ENCODE measurements around the gene APBB1IP.

APBB1IP gene

DNA sequence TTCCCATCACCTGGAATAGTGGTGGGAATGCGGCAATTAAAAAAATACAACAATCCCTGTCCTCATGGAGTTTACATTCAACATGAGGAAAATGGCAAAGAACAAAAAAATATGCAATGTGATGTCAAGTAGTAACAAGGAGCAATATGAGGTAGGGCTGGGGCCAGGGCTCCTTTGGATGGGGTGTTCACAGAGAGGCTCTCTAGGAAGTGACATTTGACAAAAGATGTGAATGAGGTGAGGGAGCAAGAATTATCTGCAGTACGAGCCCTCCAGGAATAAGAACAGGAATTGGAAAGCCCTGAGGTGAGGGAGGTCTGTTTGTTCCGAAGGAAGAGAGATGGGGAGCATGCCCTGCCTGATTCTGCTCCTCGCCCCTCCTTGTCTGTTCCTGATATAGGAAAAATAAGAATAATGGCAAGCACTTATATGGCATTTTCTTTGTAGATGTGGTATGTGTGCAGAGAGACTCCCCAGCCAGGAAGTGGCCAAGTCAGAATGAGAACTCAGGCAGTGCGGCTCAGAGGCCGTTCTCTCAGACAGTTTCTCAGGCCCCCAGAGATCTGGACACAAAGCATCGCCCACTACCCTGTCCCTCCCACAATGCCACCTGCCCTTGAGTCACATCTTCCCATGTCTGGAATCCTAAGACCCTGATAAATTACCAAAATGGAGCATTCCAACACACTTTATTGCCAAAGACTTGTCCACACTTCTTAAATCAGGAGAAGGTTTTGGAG lies 105.6 kb downstream of the APBB1IP start:
- peak; percentile 3 for DNase-seq (ENCODE audit: low read depth)
- TF ChIP-seq, protein P1, sequence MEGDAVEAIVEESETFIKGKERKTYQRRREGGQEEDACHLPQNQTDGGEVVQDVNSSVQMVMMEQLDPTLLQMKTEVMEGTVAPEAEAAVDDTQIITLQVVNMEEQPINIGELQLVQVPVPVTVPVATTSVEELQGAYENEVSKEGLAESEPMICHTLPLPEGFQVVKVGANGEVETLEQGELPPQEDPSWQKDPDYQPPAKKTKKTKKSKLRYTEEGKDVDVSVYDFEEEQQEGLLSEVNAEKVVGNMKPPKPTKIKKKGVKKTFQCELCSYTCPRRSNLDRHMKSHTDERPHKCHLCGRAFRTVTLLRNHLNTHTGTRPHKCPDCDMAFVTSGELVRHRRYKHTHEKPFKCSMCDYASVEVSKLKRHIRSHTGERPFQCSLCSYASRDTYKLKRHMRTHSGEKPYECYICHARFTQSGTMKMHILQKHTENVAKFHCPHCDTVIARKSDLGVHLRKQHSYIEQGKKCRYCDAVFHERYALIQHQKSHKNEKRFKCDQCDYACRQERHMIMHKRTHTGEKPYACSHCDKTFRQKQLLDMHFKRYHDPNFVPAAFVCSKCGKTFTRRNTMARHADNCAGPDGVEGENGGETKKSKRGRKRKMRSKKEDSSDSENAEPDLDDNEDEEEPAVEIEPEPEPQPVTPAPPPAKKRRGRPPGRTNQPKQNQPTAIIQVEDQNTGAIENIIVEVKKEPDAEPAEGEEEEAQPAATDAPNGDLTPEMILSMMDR (conservative IDR thresholded peaks at IDR 0.05; ENCODE audit: control insufficient read depth, insufficient read depth, low read depth, low read length), result no peak
- no peak overlapping the region for H3K4me3 ChIP-seq (ENCODE audit: control insufficient read depth, low read depth, low read length)

DNA sequence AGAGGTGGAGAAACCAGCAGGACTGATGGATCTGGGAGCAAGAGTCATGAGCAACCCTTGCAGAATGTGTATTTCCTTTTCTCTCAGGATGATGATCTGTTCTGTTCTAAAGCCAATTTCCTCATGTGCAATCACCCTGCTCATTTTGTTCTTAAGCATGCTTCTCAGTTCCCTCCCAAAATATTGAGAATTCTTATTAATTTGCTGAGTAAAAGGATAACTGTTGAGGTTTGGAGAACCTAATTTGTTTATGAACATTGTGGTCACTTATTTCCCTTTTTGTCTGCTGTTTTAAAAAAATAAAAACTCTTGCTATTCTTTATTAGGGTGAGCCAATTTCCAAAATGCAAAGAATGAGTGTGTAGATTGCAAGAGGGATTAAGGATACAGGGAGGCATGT lies 106.8 kb downstream of the APBB1IP start:
- H3K4me3 ChIP-seq (ENCODE audit: control insufficient read depth, low read depth, low read length), result no peak overlapping the region
- DNase-seq (ENCODE audit: low read depth), result peak; percentile 44
- TF ChIP-seq, protein P1 (conservative IDR thresholded peaks at IDR 0.05; ENCODE audit: control insufficient read depth, insufficient read depth, low read depth, low read length), result no peak

DNA sequence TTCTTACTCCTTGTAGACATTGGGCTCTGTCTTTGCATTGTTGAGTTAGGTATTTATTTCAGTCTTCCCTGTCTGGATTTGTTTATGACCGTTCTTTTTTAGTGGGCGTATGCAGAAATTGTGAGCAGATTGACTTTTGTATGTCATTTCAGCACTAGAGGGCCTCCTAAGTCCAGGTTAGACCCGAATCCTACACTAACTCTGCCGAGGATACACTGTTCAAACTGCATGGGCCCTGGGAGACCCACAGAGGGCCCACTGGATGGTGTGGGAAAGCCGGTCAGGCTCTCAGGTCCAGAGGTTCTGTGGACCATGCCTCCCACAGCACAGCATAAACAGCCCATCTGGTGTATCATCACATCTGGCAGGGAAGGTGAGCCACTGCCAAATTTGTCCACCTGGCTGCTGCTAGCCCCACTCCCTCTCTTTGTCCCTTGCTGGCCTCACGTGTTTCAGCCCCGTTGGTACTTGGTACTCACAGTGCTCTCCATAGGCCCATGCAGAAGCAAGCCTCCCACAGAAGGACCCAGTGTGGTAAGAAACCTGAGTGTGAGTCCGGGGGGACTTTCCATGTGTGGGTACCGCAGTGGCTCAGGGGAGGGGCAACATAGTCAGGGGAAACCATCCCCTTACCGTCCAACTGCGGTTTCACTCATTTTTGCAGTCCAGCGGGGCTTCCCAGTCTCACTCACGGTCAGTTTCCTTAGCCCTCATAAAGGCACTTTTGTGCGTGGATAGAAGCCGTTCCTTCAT lies 112.8 kb downstream of the APBB1IP start:
- no peak overlapping the region for H3K4me3 ChIP-seq (ENCODE audit: control insufficient read depth, low read depth, low read length)
- TF ChIP-seq, protein P1 (conservative IDR thresholded peaks at IDR 0.05; ENCODE audit: control insufficient read depth, insufficient read depth, low read depth, low read length), result no peak
- peak; percentile 8 for DNase-seq (ENCODE audit: low read depth)

DNA sequence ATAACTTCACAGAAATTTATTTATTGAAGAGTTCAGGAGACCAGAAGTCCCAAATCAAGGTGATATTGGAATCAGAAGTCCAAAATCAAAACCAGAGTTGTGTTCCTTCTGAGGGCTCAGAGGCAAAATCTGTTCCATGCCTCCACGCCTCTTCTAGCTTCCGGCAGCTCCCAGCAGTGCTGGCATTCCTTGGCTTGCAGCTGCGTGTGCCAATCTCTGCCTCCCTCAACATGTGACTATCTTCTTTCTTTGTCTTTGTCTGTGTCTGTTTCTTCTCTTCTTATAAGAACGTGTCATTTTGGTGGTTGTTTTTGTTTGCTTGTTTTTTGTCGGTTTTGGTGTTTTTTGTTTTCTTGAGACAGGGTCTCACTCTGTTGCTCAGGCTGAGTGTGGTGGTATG lies 116.1 kb downstream of the APBB1IP start:
- H3K4me3 ChIP-seq (ENCODE audit: control insufficient read depth, low read depth, low read length), result no peak overlapping the region
- DNase-seq (ENCODE audit: low read depth), result no peak
- TF ChIP-seq, protein P1 (conservative IDR thresholded peaks at IDR 0.05; ENCODE audit: control insufficient read depth, insufficient read depth, low read depth, low read length), result no peak

DNA sequence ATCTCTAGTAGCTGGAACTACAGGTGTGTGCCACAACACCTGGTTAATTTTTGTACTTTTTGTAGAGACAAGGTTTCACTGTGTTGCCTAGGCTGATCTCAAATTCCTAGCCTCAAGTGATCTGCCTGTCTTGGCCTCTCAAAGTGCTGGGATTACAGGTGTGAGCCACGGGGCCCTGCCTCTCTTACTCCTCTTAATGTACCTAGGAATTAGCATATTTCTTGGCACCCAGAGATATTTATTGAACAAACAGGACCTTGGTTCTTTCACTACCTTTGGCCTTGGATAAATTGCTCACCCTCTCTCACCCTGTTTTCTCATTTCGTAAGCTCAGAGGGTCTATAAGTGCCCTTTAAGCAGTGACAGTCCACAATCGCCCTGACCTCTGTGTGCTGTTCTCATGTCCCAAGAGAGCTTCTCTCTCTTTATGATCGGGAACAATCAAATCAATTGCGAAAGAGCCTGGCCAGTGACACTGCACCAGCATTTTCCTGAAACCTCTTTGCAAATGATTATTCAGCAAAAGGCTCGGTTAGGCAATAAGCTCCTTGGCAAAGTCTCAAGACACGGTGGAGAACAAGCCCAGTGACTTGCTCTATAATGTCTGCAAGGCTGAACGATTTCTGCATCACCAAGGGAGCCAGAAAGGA lies 117.7 kb downstream of the APBB1IP start:
- TF ChIP-seq, protein P1 (conservative IDR thresholded peaks at IDR 0.05; ENCODE audit: control insufficient read depth, insufficient read depth, low read depth, low read length), result no peak
- peak; percentile 96 for DNase-seq (ENCODE audit: low read depth)
- H3K4me3 ChIP-seq (ENCODE audit: control insufficient read depth, low read depth, low read length), result no peak overlapping the region

DNA sequence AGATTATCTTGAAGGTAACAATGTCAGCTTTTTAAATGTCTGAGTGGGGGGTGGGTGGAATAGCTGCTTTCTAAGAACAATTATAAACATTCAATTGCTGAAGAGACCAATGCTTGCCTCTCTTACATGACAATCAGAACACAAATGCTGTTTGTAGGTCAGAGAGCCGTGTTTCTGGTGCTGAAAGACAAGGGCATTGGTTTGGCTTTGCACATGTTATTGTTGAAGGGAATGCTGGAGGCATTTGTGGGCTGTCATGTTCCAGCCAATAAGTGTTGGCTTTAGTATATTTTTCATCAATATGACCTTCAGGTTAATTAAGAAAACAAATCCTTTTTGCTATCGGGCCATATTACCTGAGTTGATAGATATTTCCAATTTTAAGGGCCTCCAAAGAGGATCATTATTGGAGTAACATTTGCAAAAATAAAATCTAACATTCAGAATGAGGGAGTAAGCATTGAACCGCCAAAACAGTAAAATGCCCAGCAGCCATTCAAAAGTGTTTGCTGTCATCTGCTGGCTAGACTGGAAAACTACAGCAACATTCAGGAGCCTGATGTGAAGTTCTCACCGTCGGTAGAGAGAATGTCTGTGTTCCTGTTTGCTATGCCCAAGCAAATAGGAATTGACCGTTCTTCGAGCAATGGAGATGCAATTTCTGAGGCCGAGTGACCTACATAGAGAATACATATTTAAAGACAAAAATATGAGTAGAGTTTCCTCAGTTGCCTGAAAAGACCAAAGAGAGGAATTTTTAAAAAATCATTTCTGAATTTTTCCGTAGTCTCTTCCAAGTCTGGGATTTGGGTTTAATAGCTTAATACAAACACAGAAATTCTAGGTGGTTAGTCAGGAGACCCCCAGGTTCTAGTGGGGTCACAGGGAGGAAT lies 118.9 kb downstream of the APBB1IP start:
- no peak overlapping the region for H3K4me3 ChIP-seq (ENCODE audit: control insufficient read depth, low read depth, low read length)
- TF ChIP-seq, protein P1 (conservative IDR thresholded peaks at IDR 0.05; ENCODE audit: control insufficient read depth, insufficient read depth, low read depth, low read length), result peak; percentile 99
- peak; percentile 76 for DNase-seq (ENCODE audit: low read depth)

Measured in fibroblast of mammary gland (primary cell).